Renal cortex interstitium (tissue), 15 donors: Measurements from ENCODE around the gene PPP1R12C. TPM values are rescaled to one million over a fixed set of nuclear protein-coding genes. Genes with fewer than 3 reads are reported as not detected.
A peak's percentile ranks its signal among the peaks of the same experiment; 100 is the strongest.
"Not testable (repeated sequence)": the region's sequence is repeated elsewhere in the genome, so short reads cannot be mapped to it uniquely, and the experiment has no call there.

ENCODE experiments used
- DNase-seq, 11 donors: peaks; one replicate each; pipeline ENCODE4 v3.0.0-alpha.2; 2013; ENCODE audit warnings: low read depth in 9 of 11, low spot score in 4 of 11; ENCODE audit errors: extremely low read depth in 1 of 11
- long read RNA-seq, 16 experiments: transcript quantifications; one replicate each; lab custom pipeline, GENCODE V29; 2026
- polyA plus RNA-seq, 3 donors: library from polyadenylated mRNA; unstranded; fragments of 120-200 nt; gene quantifications; one replicate each; pipeline ENCODE4 v1.2.1, GENCODE V29; 2013; ENCODE audit not compliant: insufficient read length in 3 of 3

The PPP1R12C gene
- 100 to 1,000 TPM in 1 of 3 donors, 10 to 100 TPM in 2; 66.4 to 116 (median 95.8) TPM for polyA plus RNA-seq
- long read RNA-seq, donor 1, full-length matches to known transcripts: 1 of 1 reads
- long read RNA-seq, donor 1, partial matches to known transcripts: 0 of 1 reads
- long read RNA-seq, donor 1, other reads (novel, unspliced or antisense): 0 of 1 reads
- long read RNA-seq, donor 2, partial matches to known transcripts: 0 of 1 reads
- long read RNA-seq, donor 2, other reads (novel, unspliced or antisense): 0 of 1 reads
- long read RNA-seq, donor 3, partial matches to known transcripts: 6 of 8 reads
- long read RNA-seq, donor 3, other reads (novel, unspliced or antisense): 0 of 8 reads
- long read RNA-seq, donor 4, full-length matches to known transcripts: 5 of 5 reads
- long read RNA-seq, donor 4, partial matches to known transcripts: 0 of 5 reads
- long read RNA-seq, donor 4, other reads (novel, unspliced or antisense): 0 of 5 reads
- long read RNA-seq, donor 5, full-length matches to known transcripts: 7 of 19 reads
- long read RNA-seq, donor 5, partial matches to known transcripts: 12 of 19 reads
- long read RNA-seq, donor 5, other reads (novel, unspliced or antisense): 0 of 19 reads
- long read RNA-seq, donor 6, full-length matches to known transcripts: 2 of 2 reads
- long read RNA-seq, donor 6, partial matches to known transcripts: 0 of 2 reads
- long read RNA-seq, donor 6, other reads (novel, unspliced or antisense): 0 of 2 reads
- long read RNA-seq, donor 7, full-length matches to known transcripts: 3 of 3 reads
- long read RNA-seq, donor 7, partial matches to known transcripts: 0 of 3 reads
- long read RNA-seq, donor 7, other reads (novel, unspliced or antisense): 0 of 3 reads
- long read RNA-seq, donor 8, full-length matches to known transcripts: 7 of 7 reads
- long read RNA-seq, donor 8, partial matches to known transcripts: 0 of 7 reads
- long read RNA-seq, donor 8, other reads (novel, unspliced or antisense): 0 of 7 reads
- long read RNA-seq, donor 9, full-length matches to known transcripts: 1 of 1 reads
- long read RNA-seq, donor 9, partial matches to known transcripts: 0 of 1 reads
- long read RNA-seq, donor 9, other reads (novel, unspliced or antisense): 0 of 1 reads
- long read RNA-seq, donor 10, partial matches to known transcripts: 0 of 1 reads
- long read RNA-seq, donor 10, other reads (novel, unspliced or antisense): 0 of 1 reads
- long read RNA-seq, donor 11, partial matches to known transcripts: 0 of 1 reads
- long read RNA-seq, donor 11, other reads (novel, unspliced or antisense): 0 of 1 reads
- long read RNA-seq, donor 12, partial matches to known transcripts: 0 of 1 reads
- long read RNA-seq, donor 12, other reads (novel, unspliced or antisense): 0 of 1 reads
- long read RNA-seq, donor 13, partial matches to known transcripts: 27 of 30 reads
- long read RNA-seq, donor 13, other reads (novel, unspliced or antisense): 0 of 30 reads
- long read RNA-seq, donor 14, partial matches to known transcripts: 0 of 1 reads
- long read RNA-seq, donor 14, other reads (novel, unspliced or antisense): 0 of 1 reads
- long read RNA-seq, donor 15, partial matches to known transcripts: 0 of 1 reads
- long read RNA-seq, donor 15, other reads (novel, unspliced or antisense): 0 of 1 reads
- long read RNA-seq, donor 16, full-length matches to known transcripts: 7 of 35 reads
- long read RNA-seq, donor 16, partial matches to known transcripts: 28 of 35 reads
- long read RNA-seq, donor 16, other reads (novel, unspliced or antisense): 0 of 35 reads

DNA sequence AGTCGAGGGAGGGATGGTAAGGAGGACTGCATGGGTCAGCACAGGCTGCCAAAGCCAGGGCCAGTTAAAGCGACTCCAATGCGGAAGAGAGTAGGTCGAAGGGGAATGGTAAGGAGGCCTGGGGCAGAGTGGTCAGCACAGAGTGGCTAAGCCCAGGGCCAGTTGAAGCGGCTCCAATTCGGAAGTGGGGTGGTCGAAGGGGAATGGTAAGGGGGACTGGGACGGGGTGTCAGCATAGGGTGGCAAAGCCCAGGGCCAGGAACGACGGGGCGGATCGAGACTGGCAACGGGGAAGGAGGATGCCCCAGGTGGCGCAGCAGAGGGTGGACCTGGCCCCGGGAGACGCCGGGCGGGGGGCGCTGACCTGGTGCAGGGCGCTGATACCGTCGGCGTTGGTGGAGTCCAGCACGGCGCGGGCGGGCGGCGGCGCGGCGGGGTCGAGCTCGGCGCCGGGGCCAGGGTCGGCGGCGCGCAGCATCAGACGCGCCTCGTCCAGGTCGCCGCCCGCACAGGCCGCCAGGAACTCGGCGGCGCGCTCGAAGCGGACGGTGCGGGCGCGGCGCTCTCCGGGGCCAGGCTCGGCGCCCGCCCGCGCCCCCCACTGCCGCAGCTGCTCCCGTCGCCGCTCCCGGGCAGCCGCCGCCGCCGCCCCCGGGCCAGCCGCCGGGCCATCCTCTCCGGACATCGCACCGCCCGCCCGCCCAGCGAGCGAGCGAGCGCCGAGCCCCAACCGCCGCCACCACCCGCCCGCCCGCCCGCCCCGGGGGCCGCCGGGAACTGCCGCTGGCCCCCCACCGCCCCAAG, at the start of gene PPP1R12C:
PPP1R12C (minus strand) TSS at position 779 of the 804 bp plus-strand sequence; CDS start at position 685, 94 bp downstream.
- no peak for DNase-seq

DNA sequence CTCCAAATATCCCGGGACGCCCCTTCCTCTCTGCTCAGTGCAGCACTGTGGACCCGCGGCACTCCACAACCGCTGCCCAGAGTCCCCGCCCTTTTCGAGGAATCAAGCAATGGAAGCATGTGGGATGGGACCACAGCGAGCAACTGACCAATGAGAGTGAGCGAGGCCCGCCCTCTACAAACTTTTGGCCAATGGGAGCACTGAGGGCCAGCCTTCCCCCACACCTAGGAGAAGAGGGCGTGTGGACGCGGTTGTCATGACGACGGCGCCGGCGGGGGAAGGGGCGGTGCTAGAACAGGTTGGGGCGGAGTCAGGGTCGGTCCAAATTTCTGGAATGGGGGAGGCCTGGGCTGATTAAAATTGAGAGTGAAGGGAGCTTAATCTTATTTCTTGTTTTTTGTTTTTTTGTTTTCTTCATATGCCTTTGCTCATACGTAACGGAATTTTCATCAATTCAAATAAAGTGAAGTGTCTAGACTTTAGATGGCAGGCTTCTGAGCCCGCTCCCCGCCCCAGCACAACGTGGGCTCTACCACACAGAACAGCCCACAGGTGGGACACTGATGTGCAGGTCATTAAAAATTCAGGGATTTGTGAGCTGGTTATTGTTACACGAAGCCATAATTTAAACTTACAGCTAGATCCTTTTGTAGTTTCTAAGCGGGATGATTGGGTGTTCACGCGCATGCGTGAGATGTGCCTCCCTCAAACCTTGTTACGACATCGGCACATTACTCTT, 49.3 kb upstream of the PPP1R12C start, which contains the start of gene DNAAF3:
DNAAF3 (minus strand) TSS at position 84 of the 739 bp plus-strand sequence. CDS start 200 bp downstream, outside the sequence.
- peak; percentile 83 to 96 (median 91) for DNase-seq

GRCh38 chr19:55165952-55166529, 48.6 kb upstream of the PPP1R12C start:
- peak in 4 of 11 donors; percentile 52 to 68 (median 60) for DNase-seq

- no peak for DNase-seq
These were observed 44.3 kb upstream of the PPP1R12C start for GRCh38 chr19:55161571-55162322.

GRCh38 chr19:55160986-55161365, 43.5 kb upstream of the PPP1R12C start:
- no peak for DNase-seq

DNA sequence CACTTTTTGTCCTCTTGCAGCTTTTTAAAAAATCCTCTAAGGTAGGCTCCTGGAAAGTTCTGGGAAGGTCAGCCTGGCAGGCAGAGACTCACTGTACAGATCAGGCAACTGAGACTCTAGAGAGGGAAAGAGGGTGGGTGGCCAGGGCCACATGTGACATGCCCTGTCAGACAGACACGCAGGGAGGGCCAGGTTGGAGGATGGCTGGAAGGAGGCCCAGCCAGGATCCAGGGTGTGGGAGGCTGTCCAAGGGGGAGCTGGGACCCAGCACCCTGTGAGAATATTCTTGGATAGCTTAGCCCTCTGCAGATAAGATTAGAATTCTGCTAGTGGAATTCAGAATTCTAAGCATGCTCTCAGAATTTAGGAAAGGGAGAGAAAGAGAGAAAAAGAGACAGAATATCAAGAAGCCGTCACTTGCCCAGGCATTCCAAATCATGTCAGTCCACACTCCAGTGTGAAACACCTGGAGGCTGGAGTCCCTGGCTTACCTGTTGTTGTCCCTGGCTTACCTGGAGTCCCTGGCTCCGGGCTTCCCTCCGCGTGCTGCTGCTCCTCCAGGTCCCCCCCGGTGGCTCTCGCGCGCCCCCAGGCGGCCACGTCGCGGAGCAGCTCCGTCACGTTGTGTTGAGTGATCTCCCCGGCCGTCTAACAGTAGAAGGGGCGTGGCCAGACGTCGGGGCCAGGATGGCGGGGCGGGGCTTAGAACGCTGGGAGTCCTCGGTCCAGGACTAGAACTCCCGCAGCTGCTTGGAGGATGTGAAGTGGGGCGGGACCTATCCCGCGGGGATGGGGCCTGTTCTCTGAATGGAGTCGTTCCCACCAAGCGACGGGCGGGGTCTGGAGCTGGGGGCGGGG, 42.9 kb upstream of the PPP1R12C start:
- peak in 7 of 11 donors; percentile 46 to 80 (median 70) for DNase-seq

DNA sequence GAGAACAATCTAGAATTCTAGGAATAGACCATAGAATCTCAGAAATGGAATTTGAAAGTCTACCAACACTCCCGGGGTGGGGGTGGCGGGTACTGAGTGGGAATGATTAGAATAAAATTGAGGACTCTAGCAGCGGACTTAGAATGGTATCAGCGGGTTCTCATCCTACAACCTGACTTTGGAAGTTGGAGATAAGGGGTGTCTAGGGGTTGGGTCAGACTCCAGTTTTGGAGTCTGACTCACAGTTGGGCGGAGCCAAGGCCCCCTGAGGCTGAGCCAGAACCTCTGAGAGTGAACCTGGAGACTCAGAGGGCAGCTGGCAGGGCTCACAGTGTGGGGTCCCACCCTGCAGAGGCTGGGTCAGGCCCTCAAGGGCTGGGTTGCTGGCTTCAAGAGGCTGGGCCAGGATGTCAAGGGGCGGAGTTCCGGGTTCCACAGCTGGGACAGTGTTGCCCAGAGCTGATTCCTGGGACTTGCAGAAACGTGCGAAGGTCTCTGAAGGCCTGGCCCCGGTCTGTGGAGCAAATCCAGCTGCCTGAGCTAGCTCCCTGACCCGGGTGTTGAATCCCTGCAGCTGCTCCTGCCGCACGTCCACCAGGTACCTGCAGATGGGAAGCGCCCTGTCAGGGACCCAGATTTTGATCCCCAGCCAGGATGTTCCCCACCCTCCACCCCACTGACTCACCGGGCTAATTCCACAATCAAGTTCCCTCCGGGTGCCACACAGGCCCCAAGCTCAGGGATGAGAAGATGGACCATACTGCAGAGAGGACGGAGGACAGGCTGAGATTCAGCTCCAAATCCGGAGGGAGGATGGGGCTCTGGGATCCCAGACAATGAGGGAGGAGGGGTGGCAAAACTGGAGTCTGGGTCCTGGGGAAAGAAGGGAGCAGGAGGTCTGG, 41.7 kb upstream of the PPP1R12C start:
- DNase-seq: no peak

DNA sequence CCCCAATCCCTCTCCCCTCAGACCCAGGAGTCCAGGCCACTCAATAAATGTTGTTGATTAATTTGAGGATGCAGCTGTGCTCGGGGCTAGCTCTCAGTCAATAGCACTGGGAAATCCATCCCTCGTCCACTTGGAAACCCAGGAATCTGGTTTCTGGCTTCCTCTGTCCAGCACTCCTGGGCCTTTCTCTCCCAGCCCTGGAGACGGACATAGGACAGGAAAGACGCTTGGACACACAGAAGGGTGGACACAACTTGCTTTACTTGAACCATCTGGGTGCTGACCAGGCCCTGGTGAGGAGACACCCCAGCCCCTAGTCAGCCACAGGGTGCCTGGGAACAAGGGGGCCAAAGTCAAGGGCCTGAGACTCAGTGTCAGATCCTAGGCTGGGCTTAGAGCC, 41.0 kb upstream of the PPP1R12C start:
- no peak for DNase-seq

DNA sequence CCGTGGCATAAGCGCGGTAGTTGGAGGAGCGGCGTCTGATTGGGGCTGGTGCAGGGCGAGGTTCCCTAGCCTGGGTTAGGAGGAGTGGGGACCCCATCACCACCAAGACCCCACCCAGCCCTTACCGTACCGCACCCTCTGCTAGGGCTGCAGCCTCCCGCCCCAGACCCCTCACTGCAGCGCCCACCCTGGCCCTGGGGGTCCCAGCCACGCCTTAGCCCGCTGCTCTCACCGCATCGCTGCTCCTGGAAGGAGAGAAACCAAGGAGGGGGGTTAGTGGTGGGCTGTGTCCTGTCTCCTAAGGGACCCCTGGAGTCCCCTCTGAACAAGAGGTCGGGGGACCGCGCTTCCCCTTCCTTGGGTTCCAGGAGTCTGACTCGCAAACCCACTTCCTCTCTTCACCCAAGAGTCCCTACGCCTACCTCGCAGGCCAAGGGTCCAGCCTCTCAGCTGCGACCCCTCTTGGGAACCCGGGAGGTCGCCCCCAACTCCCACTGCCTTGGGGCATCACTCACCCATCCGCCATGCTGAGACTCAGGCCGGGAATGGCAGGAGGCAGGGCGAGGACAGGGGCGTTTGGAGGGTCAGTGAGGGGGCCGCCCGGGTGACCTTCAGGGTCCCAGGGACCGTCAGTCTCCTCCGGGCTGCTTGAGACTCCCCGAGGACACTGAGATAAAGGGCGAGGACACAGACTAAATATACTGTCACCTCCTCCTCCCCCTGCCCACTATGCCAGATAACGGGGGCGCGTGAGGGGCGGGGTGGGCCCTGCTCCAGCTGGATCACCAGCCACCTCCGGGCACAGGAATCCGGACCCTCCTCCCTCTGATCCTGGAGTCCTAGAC, 39.8 kb upstream of the PPP1R12C start, which contains the start of gene TNNI3:
TNNI3 (minus strand) TSS at position 669 of the 845 bp plus-strand sequence; CDS start at position 526, 143 bp downstream.
- no peak for DNase-seq

- DNase-seq: peak in 1 of 11 donors; percentile 35
These were observed 39.0 kb upstream of the PPP1R12C start for GRCh38 chr19:55156202-55157063.

- DNase-seq: not testable (repeated sequence)
These were observed 38.3 kb upstream of the PPP1R12C start for GRCh38 chr19:55155784-55156183.
